ENCODE measurements around the gene MMP3. TPM values are rescaled to one million over a fixed set of nuclear protein-coding genes. Genes with fewer than 3 reads are reported as not detected.

MMP3 gene
- total and polyA plus RNA-seq, 2 experiments from 2014 or later, result 0.68 TPM; not detected in 1

GRCh38 chr11:102883141-102883540 is 39.7 kb upstream of the MMP3 start:
- H3F3A ChIP-seq (replicated peaks; ENCODE audit: low read depth), result no peaks in the 10 kb centered on the region
- Mint-ChIP-seq H3K4me1 (no peaks in the 10 kb centered on the region), H3K9me3 (no peaks in the 10 kb centered on the region), H3K4me3 (no peak overlapping the region), H3K27me3 (ENCODE audit: insufficient read depth, low read depth, poor library complexity) (peaks cover 1% of the 10 kb centered on the region), H3K27ac (no peak overlapping the region), H3K36me3 (ENCODE audit: low read depth) (no peaks in the 10 kb centered on the region)
- H3K27me3 ChIP-seq (ENCODE audit: insufficient read depth), result no peaks in the 10 kb centered on the region
- no peak overlapping the region for H2AFZ ChIP-seq
- DNase-seq (ENCODE audit: low spot score), result no peak
- TF ChIP-seq ETS1 (IDR thresholded peaks at IDR 0.05) (no peak), ZNF331 (CRISPR knock-in tag; IDR thresholded peaks at IDR 0.05; ENCODE audit: low read depth) (no peak), ZNF462 (CRISPR knock-in tag; IDR thresholded peaks at IDR 0.05) (no peak), JUNB (IDR thresholded peaks at IDR 0.05; ENCODE audit: unreplicated experiment) (no peak), NANOG (IDR thresholded peaks at IDR 0.05; ENCODE audit: borderline replicate concordance) (no peak), REST (IDR thresholded peaks at IDR 0.05; ENCODE audit: unreplicated experiment) (no peak), CTCF (conservative IDR thresholded peaks at IDR 0.05; ENCODE audit: low read depth in 2 of 2) (no peak), POLR2AphosphoS5 (IDR thresholded peaks at IDR 0.05; ENCODE audit: low read depth) (no peak), CREB1 (CRISPR knock-in tag; IDR thresholded peaks at IDR 0.05; ENCODE audit: low read depth) (no peak), EZH2 (IDR thresholded peaks at IDR 0.05; ENCODE audit: low read depth, unreplicated experiment) (no peak), EZH2phosphoT487 (IDR thresholded peaks at IDR 0.05; ENCODE audit: unreplicated experiment) (no peak), STAT1 (IDR thresholded peaks at IDR 0.05; ENCODE audit: unreplicated experiment) (no peak), ZNF114 (CRISPR knock-in tag; IDR thresholded peaks at IDR 0.05) (no peak)
- H3K79me2 ChIP-seq (replicated peaks; ENCODE audit: insufficient read depth), result no peaks in the 10 kb centered on the region
- no peak overlapping the region for H3K4me2 ChIP-seq
- H3K27ac ChIP-seq (ENCODE audit: low read depth), result no peak overlapping the region
- no peaks in the 10 kb centered on the region for H3K4me1 ChIP-seq (ENCODE audit: insufficient read depth)
- no peak for ATAC-seq
- no peaks in the 10 kb centered on the region for H4K20me1 ChIP-seq (replicated peaks; ENCODE audit: insufficient read depth)
- no peaks in the 10 kb centered on the region for H3K36me3 ChIP-seq (ENCODE audit: insufficient read depth)
- H3K9me2 ChIP-seq (ENCODE audit: insufficient read depth), result 0 out of 2 replicates have a peak, but pooled peaks cover 6% of the 10 kb centered on the region
- no peak overlapping the region for H3K4me3 ChIP-seq

Measured in GM23338 (cell line).